Rectal smooth muscle tissue (tissue), 1 donor: Measurements from ENCODE around the gene CLTCL1.
"Not testable (repeated sequence)": the region's sequence is repeated elsewhere in the genome, so short reads cannot be mapped to it uniquely, and the experiment has no call there.

Experiments
- H3K27ac ChIP-seq: one replicate; pipeline ENCODE4 v1.7.0; 2013; ENCODE audit warnings: low read depth, low read length, inconsistent platforms
- H3K27me3 ChIP-seq: one replicate; pipeline ENCODE4 v1.7.0; 2013; ENCODE audit warnings: low read length; ENCODE audit not compliant: control insufficient read depth, insufficient read depth
- H3K36me3 ChIP-seq: one replicate; pipeline ENCODE4 v1.7.0; 2013; ENCODE audit warnings: low read length; ENCODE audit not compliant: control insufficient read depth, insufficient read depth
- H3K4me1 ChIP-seq: one replicate; pipeline ENCODE4 v1.7.0; 2013; ENCODE audit warnings: low read length; ENCODE audit not compliant: control insufficient read depth, insufficient read depth
- H3K4me3 ChIP-seq: one replicate; pipeline ENCODE4 v1.7.0; 2013; ENCODE audit warnings: low read length
- H3K9ac ChIP-seq: one replicate; pipeline ENCODE4 v1.7.0; 2013; ENCODE audit warnings: low read length

CLTCL1 gene

GRCh38 chr22:19169002-19169946 lies 122.2 kb downstream of the CLTCL1 start:
- Histone ChIP-seq H3K27me3 (peaks cover 20% of the 10 kb centered on the region), H3K9ac (no peak overlapping the region), H3K27ac (no peak overlapping the region), H3K4me1 (peaks cover 13% of the 10 kb centered on the region), H3K36me3 (no peaks in the 10 kb centered on the region), H3K4me3 (peak overlapping the region; percentile 30)

GRCh38 chr22:19168088-19168890 lies 123.2 kb downstream of the CLTCL1 start:
- no peak overlapping the region for H3K9ac ChIP-seq
- peaks cover 20% of the 10 kb centered on the region for H3K27me3 ChIP-seq
- no peaks in the 10 kb centered on the region for H3K36me3 ChIP-seq
- H3K4me3 ChIP-seq, result no peak overlapping the region
- peaks cover 13% of the 10 kb centered on the region for H3K4me1 ChIP-seq
- no peak overlapping the region for H3K27ac ChIP-seq

GRCh38 chr22:19167106-19167869 lies 124.2 kb downstream of the CLTCL1 start:
- H3K27me3 ChIP-seq, result peaks cover 20% of the 10 kb centered on the region

DNA sequence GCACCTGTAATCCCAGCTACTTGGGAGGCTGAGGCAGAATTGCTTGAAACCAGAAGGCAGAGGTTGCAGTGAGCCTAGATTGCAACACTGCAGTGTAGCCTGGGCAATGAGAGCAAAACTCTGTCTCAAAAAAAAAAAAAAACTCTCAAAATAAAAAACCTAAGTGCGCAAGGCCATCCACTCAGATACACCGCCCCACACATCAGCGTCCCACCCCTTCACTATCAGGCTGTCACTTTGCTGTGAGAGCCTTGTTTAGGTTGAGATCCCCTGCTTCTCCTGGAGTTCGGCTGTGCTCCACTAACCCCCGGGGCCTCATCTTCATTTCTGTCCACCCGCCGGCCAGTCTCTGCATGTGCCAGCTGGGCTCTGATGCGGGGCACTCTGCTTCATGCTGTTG lies 125.1 kb downstream of the CLTCL1 start:
- no peak overlapping the region for H3K9ac ChIP-seq
- H3K27me3 ChIP-seq, result peaks cover 20% of the 10 kb centered on the region
- H3K27ac ChIP-seq, result no peak overlapping the region
- H3K4me1 ChIP-seq, result peaks cover 6% of the 10 kb centered on the region
- H3K36me3 ChIP-seq, result no peaks in the 10 kb centered on the region
- H3K4me3 ChIP-seq, result no peak overlapping the region

More at GRCh38 chr22:19167106-19167869, 124.2 kb downstream of the CLTCL1 start:
- no peak overlapping the region for H3K4me3 ChIP-seq
- no peaks in the 10 kb centered on the region for H3K36me3 ChIP-seq
- H3K9ac ChIP-seq, result no peak overlapping the region
- peaks cover 9% of the 10 kb centered on the region for H3K4me1 ChIP-seq
- H3K27ac ChIP-seq, result no peak overlapping the region

- H3K27ac ChIP-seq, result no peak overlapping the region
- H3K4me1 ChIP-seq, result no peaks in the 10 kb centered on the region
- peaks cover 12% of the 10 kb centered on the region for H3K27me3 ChIP-seq
- H3K9ac ChIP-seq, result no peak overlapping the region
- no peak overlapping the region for H3K4me3 ChIP-seq
- H3K36me3 ChIP-seq, result no peaks in the 10 kb centered on the region
Observed at GRCh38 chr22:19164425-19164824, 127.1 kb downstream of the CLTCL1 start.

DNA sequence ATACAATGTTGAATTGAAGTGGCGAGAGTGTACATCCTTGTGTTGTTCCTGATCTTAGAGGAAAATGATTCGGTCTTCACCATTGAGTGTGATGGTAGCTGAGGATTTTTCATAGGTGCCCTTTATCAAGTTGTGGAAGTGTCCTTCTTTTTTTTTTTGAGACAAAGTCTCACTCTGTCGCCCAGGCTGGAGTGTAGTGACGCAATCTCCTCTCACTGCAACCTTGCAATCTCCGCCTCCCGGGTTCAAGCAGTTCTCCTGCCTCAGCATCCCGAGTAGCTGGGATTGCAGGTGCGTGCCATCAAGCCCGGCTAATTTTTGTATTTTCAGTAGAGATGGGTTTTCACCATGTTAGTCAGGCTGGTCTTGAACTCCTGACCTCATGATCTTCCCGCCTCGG lies 132.9 kb downstream of the CLTCL1 start:
- not testable (repeated sequence) for H3K27ac ChIP-seq, H3K36me3 ChIP-seq, H3K4me1 ChIP-seq, H3K27me3 ChIP-seq, H3K9ac ChIP-seq, H3K4me3 ChIP-seq

GRCh38 chr22:19156109-19156508 lies 135.4 kb downstream of the CLTCL1 start:
- H3K27ac ChIP-seq, H3K4me1 ChIP-seq, H3K4me3 ChIP-seq, H3K9ac ChIP-seq, H3K27me3 ChIP-seq, H3K36me3 ChIP-seq: not testable (repeated sequence)

DNA sequence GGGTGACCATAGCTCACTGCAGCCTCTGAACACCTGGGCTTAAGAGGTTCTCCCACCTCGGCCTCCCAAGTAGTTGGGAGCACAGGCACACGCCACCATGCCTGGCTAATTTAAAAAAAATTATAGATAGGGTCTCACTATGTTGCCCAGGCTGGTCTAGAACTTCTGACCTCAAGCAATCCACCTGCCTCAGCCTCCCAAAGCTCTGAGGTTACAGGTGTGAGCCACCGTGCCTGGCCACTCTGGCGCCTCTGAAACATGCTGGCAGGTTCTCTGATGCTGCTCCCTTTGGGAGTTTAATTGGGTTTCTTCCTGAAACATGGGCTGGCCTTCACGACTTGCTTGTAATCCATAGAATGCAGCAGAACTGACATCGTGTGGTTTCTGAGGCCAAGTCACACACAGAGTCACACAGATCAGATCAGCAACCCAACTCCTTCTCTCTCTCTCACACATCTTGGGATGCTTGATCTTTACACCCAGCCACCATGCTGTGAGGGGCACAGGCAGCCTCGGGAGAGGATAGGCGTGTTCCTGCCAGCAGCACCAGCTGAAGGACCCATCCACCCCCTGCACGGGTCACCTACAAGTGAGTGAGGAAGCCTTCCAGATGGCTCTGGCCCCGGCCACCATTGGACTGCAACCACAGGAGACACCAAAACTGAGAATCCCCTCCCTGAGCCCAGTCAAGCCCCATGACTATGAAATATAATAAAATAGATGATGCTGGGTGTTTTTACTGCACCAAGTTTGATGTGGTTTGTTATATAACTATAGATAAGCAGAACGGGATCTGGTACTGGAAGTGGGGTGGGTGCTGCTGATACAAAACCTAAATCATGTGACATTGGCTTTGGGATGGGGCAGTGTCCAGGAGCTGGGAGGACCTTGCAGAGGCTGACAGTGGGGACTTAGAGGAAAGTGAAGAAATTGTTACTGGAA lies 138.3 kb downstream of the CLTCL1 start:
- Histone ChIP-seq H3K9ac (no peak overlapping the region), H3K4me3 (no peak overlapping the region), H3K27ac (no peak overlapping the region), H3K27me3 (peaks cover 18% of the 10 kb centered on the region), H3K4me1 (no peaks in the 10 kb centered on the region), H3K36me3 (no peaks in the 10 kb centered on the region)

DNA sequence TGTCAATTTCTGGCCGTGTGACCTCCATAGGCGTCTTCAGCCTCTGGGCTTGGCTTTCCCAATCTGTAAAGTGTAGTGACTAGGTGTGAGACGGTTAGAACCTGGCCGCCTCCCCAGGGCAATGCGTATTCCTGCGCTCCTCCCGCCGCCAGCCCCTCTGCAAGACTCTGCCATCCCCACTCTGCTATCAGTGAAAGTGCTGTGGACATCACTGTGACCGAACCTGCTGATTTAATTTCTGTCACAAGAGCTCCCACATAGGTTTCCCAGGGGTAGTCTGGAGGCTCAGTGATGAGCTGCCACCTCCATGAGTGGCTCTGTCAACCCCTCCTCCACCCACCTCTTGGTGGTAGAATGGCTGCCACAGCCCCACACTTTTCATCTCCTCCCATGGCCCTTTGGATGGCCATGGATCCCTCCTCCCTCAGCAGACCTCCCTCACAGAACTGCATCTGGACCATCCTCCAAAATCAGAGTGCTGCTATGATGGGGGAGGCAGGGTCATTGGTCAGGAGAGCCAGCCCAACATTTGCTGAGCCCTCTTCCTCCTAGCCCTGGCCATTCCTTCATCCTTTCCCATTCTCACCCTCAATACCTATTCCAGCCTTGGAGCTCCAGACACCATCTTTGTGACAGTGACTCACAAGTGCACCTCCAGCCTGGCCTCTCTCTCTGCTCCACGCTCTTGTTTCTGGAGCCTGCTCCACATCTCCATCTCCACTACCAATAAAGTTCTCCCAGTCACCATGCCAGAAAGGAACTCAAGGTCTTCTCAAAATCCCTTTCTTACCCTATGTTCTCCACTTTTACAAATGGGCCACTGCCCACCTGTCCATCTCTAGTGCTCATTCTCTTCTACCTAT lies 140.0 kb downstream of the CLTCL1 start:
- no peak overlapping the region for H3K9ac ChIP-seq
- H3K27me3 ChIP-seq, result peaks cover 23% of the 10 kb centered on the region
- H3K36me3 ChIP-seq, result no peaks in the 10 kb centered on the region
- no peak overlapping the region for H3K27ac ChIP-seq
- no peak overlapping the region for H3K4me3 ChIP-seq
- no peaks in the 10 kb centered on the region for H3K4me1 ChIP-seq

DNA sequence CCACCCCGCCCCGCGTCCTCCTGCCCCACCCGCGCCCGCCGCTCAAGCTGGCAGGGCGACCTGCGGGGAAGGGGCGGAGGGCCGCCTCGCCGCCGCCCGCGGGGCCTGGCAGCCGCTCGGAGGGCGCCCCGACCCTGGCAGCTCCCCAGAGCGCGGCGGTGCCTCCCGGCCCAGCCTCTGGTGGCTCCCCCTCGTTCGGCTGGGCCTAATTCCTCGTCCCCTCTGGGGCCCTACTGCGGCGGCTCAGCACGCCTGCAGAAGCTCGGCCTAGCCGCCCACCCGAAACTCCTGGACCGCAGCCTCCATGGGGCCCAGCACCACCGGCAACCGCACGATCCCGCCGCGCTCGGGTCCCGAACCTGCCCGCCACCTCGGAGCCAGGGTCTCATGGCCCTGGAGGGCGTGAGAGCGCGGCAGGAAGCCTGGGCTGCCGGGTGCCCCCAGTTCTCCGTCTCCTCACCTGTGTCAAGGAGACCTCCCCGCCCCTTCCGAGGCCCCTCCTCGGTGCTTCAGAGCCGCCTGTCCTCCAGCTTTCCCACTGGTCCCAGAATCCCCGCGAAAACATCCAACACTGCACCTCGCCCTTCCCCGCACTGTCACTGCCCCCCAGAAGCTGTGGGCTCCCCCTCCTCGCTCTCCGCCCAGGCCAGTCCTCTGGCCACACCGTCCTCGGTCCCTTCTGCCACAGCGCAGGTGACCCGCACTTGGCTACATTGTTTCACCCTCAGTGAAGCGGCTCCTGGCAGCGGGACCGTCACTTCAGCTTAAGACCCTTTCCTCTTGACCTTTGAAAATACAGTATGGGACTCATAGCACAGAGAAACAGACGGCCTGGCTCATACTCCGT lies 140.8 kb downstream of the CLTCL1 start:
- peaks cover 23% of the 10 kb centered on the region for H3K27me3 ChIP-seq
- no peaks in the 10 kb centered on the region for H3K4me1 ChIP-seq
- no peak overlapping the region for H3K27ac ChIP-seq
- no peak overlapping the region for H3K9ac ChIP-seq
- H3K36me3 ChIP-seq, result no peaks in the 10 kb centered on the region
- no peak overlapping the region for H3K4me3 ChIP-seq
